ENCODE measurements around the gene FAN1. TPM values are rescaled to one million over a fixed set of nuclear protein-coding genes. Genes with fewer than 3 reads are reported as not detected.

The FAN1 gene
- total RNA-seq, 1 experiment from 2014 or later, result 10.2 TPM

GRCh38 chr15:30973379-30973778 is 69.7 kb downstream of the FAN1 start:
- no peaks in the 10 kb centered on the region for H3K9me3 ChIP-seq (ENCODE audit: insufficient read depth, low read depth)
- H2AFZ ChIP-seq, result no peak overlapping the region
- H4K20me1 ChIP-seq (ENCODE audit: insufficient read depth), result no peaks in the 10 kb centered on the region
- ChIA-PET POLR2A (ENCODE audit: unreplicated experiment) (no interaction called here), CTCF (no interaction called here)
- no peaks in the 10 kb centered on the region for H3K36me3 ChIP-seq (ENCODE audit: low read depth)
- H3K4me1 ChIP-seq (replicated peaks; ENCODE audit: insufficient read depth), result no peaks in the 10 kb centered on the region
- H3K9me2 ChIP-seq (ENCODE audit: insufficient read depth), result no peaks in the 10 kb centered on the region
- DNase-seq, result no peak
- BruUV-seq (replicated peaks), result no TSS peak
- intact Hi-C loops (cut with micrococcal nuclease; ENCODE audit: unreplicated experiment), result no loop called here
- no peak for TF ChIP-seq EZH2 (IDR thresholded peaks at IDR 0.05; ENCODE audit: low read depth)
- TF ChIP-seq, protein P1, sequence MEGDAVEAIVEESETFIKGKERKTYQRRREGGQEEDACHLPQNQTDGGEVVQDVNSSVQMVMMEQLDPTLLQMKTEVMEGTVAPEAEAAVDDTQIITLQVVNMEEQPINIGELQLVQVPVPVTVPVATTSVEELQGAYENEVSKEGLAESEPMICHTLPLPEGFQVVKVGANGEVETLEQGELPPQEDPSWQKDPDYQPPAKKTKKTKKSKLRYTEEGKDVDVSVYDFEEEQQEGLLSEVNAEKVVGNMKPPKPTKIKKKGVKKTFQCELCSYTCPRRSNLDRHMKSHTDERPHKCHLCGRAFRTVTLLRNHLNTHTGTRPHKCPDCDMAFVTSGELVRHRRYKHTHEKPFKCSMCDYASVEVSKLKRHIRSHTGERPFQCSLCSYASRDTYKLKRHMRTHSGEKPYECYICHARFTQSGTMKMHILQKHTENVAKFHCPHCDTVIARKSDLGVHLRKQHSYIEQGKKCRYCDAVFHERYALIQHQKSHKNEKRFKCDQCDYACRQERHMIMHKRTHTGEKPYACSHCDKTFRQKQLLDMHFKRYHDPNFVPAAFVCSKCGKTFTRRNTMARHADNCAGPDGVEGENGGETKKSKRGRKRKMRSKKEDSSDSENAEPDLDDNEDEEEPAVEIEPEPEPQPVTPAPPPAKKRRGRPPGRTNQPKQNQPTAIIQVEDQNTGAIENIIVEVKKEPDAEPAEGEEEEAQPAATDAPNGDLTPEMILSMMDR (conservative IDR thresholded peaks at IDR 0.05), result no peak
- no peak overlapping the region for H3K27ac ChIP-seq
- H3K27me3 ChIP-seq (ENCODE audit: insufficient read depth, low read depth), result no peaks in the 10 kb centered on the region
- H3K79me2 ChIP-seq (ENCODE audit: low read depth), result no peaks in the 10 kb centered on the region
- no peaks in the 10 kb centered on the region for H3F3A ChIP-seq (ENCODE audit: insufficient read depth, low read depth)
- H3K4me3 ChIP-seq, result no peak overlapping the region
- no peak overlapping the region for H3K4me2 ChIP-seq

- H3K79me2 ChIP-seq (ENCODE audit: low read depth), result no peaks in the 10 kb centered on the region
- CTCF ChIA-PET, result no interaction called here
- H3K36me3 ChIP-seq (ENCODE audit: low read depth), result no peaks in the 10 kb centered on the region
- H3F3A ChIP-seq (ENCODE audit: insufficient read depth, low read depth), result no peaks in the 10 kb centered on the region
- H2AFZ ChIP-seq, result no peak overlapping the region
- H3K27ac ChIP-seq, result no peak overlapping the region
- H4K20me1 ChIP-seq (ENCODE audit: insufficient read depth), result no peaks in the 10 kb centered on the region
- POLR2A ChIA-PET (ENCODE audit: unreplicated experiment), result no interaction called here
- H3K27me3 ChIP-seq (ENCODE audit: insufficient read depth, low read depth), result no peaks in the 10 kb centered on the region
- intact Hi-C loops (cut with micrococcal nuclease; ENCODE audit: unreplicated experiment), result no loop called here
- no peaks in the 10 kb centered on the region for H3K9me2 ChIP-seq (ENCODE audit: insufficient read depth)
- no peak overlapping the region for H3K4me3 ChIP-seq
- H3K4me1 ChIP-seq (replicated peaks; ENCODE audit: insufficient read depth), result no peaks in the 10 kb centered on the region
- no peaks in the 10 kb centered on the region for H3K9me3 ChIP-seq (ENCODE audit: insufficient read depth, low read depth)
- BruUV-seq (replicated peaks), result no TSS peak
- DNase-seq, result no peak
- TF ChIP-seq EZH2 (IDR thresholded peaks at IDR 0.05; ENCODE audit: low read depth), result no peak
- TF ChIP-seq, protein P1 (conservative IDR thresholded peaks at IDR 0.05), result no peak
- H3K4me2 ChIP-seq, result no peak overlapping the region
Observed at GRCh38 chr15:30974112-30974511, 70.4 kb downstream of the FAN1 start.

DNA sequence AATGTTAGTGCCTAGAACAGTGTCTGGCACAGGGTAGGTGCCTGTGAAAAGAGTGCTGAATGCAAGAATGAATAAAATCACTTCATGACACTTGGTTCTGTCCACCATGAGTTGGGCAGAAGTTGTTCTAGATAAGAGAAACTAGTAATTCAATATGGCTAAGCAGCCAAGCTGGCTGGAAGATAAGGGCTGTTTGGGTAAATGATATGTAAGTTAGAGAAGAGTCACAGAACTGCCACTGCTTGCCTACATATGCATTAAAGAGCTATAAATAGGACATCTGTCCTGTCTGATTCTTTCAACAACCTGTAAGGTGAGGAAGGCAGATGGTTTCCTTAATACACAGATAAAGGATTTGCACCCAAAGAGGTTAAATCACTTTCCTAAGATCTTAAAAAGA is 74.6 kb downstream of the FAN1 start:
- CTCF ChIA-PET, result no interaction called here
- intact Hi-C loops (cut with micrococcal nuclease; ENCODE audit: unreplicated experiment), result no loop called here

More for the DNA sequence above, 74.6 kb downstream of the FAN1 start:
- no peaks in the 10 kb centered on the region for H3K9me3 ChIP-seq (ENCODE audit: insufficient read depth, low read depth)
- no peaks in the 10 kb centered on the region for H3F3A ChIP-seq (ENCODE audit: insufficient read depth, low read depth)
- H2AFZ ChIP-seq, result no peak overlapping the region
- no peaks in the 10 kb centered on the region for H3K4me1 ChIP-seq (replicated peaks; ENCODE audit: insufficient read depth)
- BruUV-seq (replicated peaks), result no TSS peak
- no peak overlapping the region for H3K27ac ChIP-seq
- no peaks in the 10 kb centered on the region for H3K27me3 ChIP-seq (ENCODE audit: insufficient read depth, low read depth)
- no peaks in the 10 kb centered on the region for H3K79me2 ChIP-seq (ENCODE audit: low read depth)
- H3K4me3 ChIP-seq, result no peak overlapping the region
- H3K4me2 ChIP-seq, result no peak overlapping the region
- no peak for DNase-seq
- no peaks in the 10 kb centered on the region for H3K36me3 ChIP-seq (ENCODE audit: low read depth)
- no peaks in the 10 kb centered on the region for H3K9me2 ChIP-seq (ENCODE audit: insufficient read depth)
- no peaks in the 10 kb centered on the region for H4K20me1 ChIP-seq (ENCODE audit: insufficient read depth)
- POLR2A ChIA-PET (ENCODE audit: unreplicated experiment), result no interaction called here
- no peak for TF ChIP-seq EZH2 (IDR thresholded peaks at IDR 0.05; ENCODE audit: low read depth)
- TF ChIP-seq, protein P1 (conservative IDR thresholded peaks at IDR 0.05), result no peak

Data from PC-9 (cell line).